WTC11 (cell line): Measurements from ENCODE around the gene ZEB2. TPM values are rescaled to one million over a fixed set of nuclear protein-coding genes. Genes with fewer than 3 reads are reported as not detected.

ENCODE experiments used
- ATAC-seq: fragments of 200-7000 bp; cut with Tn5 transposase; 2 replicates; pipeline ENCODE4 v1.10.0; 2021; ENCODE audit warnings: mild to moderate bottlenecking, moderate library complexity
- CTCF ChIA-PET: fragments of 300-600 bp; sonication (Branson Sonifier 250); formaldehyde crosslinking; loops from one replicate; lab custom pipeline; 2021; ENCODE audit warnings: antibody characterized with exemption; lab: Charles Lee
- POLR2A ChIA-PET: fragments of 350-600 bp; sonication (Branson Sonifier 250); formaldehyde crosslinking; loops from one replicate; lab custom pipeline; 2021; ENCODE audit warnings: antibody characterized with exemption; lab: Charles Lee
- DNase-seq: peaks from one replicate; pipeline ENCODE4 v3.0.0; 2021; ENCODE audit warnings: low spot score
- H3K27ac Mint-ChIP-seq: 2 replicates; pipeline ENCODE4 v1.8.0; 2021; ENCODE audit warnings: mixed read lengths
- H3K27me3 Mint-ChIP-seq: 2 replicates; pipeline ENCODE4 v1.8.0; 2021; ENCODE audit warnings: low read depth, mild to moderate bottlenecking, moderate library complexity, mixed read lengths
- H3K36me3 Mint-ChIP-seq: 2 replicates; pipeline ENCODE4 v1.8.0; 2021; ENCODE audit warnings: mixed read lengths
- H3K4me1 Mint-ChIP-seq: 2 replicates; pipeline ENCODE4 v1.8.0; 2022; ENCODE audit warnings: mixed read lengths
- H3K4me3 Mint-ChIP-seq: 2 replicates; pipeline ENCODE4 v1.8.0; 2021; ENCODE audit warnings: mild to moderate bottlenecking, moderate library complexity, mixed read lengths
- H3K9me3 Mint-ChIP-seq: 2 replicates; pipeline ENCODE4 v1.8.0; 2021; ENCODE audit warnings: mixed read lengths
- ATF1 ChIP-seq: sonication (generic); formaldehyde crosslinking; IDR thresholded peaks from 2 replicates; pipeline ENCODE4 v1.8.1; 2023; ENCODE audit warnings: mild to moderate bottlenecking, moderate library complexity, missing genetic modification reagents
- CBFB ChIP-seq: sonication (generic); formaldehyde crosslinking; IDR thresholded peaks from 2 replicates; pipeline ENCODE4 v1.8.1; 2022; ENCODE audit warnings: mild to moderate bottlenecking, low read depth, missing genetic modification reagents
- CREM ChIP-seq: sonication (generic); formaldehyde crosslinking; IDR thresholded peaks from 2 replicates; pipeline ENCODE4 v1.8.1; 2022; ENCODE audit warnings: mild to moderate bottlenecking, missing genetic modification reagents, moderate library complexity
- E2F4 ChIP-seq: sonication (generic); formaldehyde crosslinking; IDR thresholded peaks from 2 replicates; pipeline ENCODE4 v1.8.1; 2022; ENCODE audit warnings: low read depth, mild to moderate bottlenecking, moderate library complexity, missing genetic modification reagents, borderline replicate concordance
- ETV6 ChIP-seq: sonication (generic); formaldehyde crosslinking; IDR thresholded peaks from 2 replicates; pipeline ENCODE4 v1.8.1; 2022; ENCODE audit warnings: mild to moderate bottlenecking, missing genetic modification reagents
- NFATC4 ChIP-seq: fragments of 250-450 bp; sonication (Bioruptor Pico); IDR thresholded peaks from 2 replicates; pipeline ENCODE4 v1.9.0; 2021; ENCODE audit warnings: mild to moderate bottlenecking
- NFE2L1 ChIP-seq: sonication (generic); formaldehyde crosslinking; IDR thresholded peaks from 2 replicates; pipeline ENCODE4 v1.8.1; 2023; ENCODE audit warnings: missing genetic modification reagents
- NFYB ChIP-seq: sonication (generic); formaldehyde crosslinking; conservative IDR thresholded peaks from 2 replicates; pipeline ENCODE4 v1.8.0; 2022; ENCODE audit warnings: low read depth, missing genetic modification reagents
- PRDM15 ChIP-seq: sonication (generic); formaldehyde crosslinking; IDR thresholded peaks from 2 replicates; pipeline ENCODE4 v1.8.0; 2022; ENCODE audit warnings: missing genetic modification reagents
- SMAD3 ChIP-seq: sonication (generic); formaldehyde crosslinking; IDR thresholded peaks from 2 replicates; pipeline ENCODE4 v1.8.0; 2022; ENCODE audit warnings: missing genetic modification reagents, mild to moderate bottlenecking, borderline replicate concordance
- SMAD4 ChIP-seq: sonication (generic); formaldehyde crosslinking; IDR thresholded peaks from 2 replicates; pipeline ENCODE4 v1.8.0; 2022; ENCODE audit warnings: mild to moderate bottlenecking, missing genetic modification reagents
- TCF7 ChIP-seq: sonication (generic); formaldehyde crosslinking; IDR thresholded peaks from 2 replicates; pipeline ENCODE4 v1.8.0; 2022; ENCODE audit warnings: mild to moderate bottlenecking, low read depth, missing genetic modification reagents, moderate library complexity
- USF1 ChIP-seq: sonication (generic); formaldehyde crosslinking; IDR thresholded peaks from 2 replicates; pipeline ENCODE4 v1.8.0; 2022; ENCODE audit warnings: mild to moderate bottlenecking, missing genetic modification reagents
- ZNF263 ChIP-seq: sonication (generic); formaldehyde crosslinking; IDR thresholded peaks from 2 replicates; pipeline ENCODE4 v1.8.1; 2022; ENCODE audit warnings: low read depth, mild to moderate bottlenecking, moderate library complexity, missing genetic modification reagents
- ZNF425 ChIP-seq: fragments of 250-450 bp; sonication (Bioruptor Pico); conservative IDR thresholded peaks from 2 replicates; pipeline ENCODE4 v1.9.0; 2021; ENCODE audit warnings: mild to moderate bottlenecking
- ZNF512 ChIP-seq: sonication (generic); formaldehyde crosslinking; IDR thresholded peaks from 2 replicates; pipeline ENCODE4 v1.8.1; 2022; ENCODE audit warnings: missing genetic modification reagents, borderline replicate concordance
- total RNA-seq: library from RNA; stranded (reverse); gene quantifications from 3 replicates; pipeline ENCODE4 v1.2.3, GENCODE V29; 2021
- TF ChIP-seq, protein P1 (sequence below): sonication (generic); formaldehyde crosslinking; IDR thresholded peaks from 2 replicates; pipeline ENCODE4 v1.8.0; 2022; ENCODE audit warnings: mild to moderate bottlenecking, missing genetic modification reagents
- TF ChIP-seq, protein P2 (sequence below): sonication (generic); formaldehyde crosslinking; IDR thresholded peaks from 2 replicates; pipeline ENCODE4 v1.8.1; 2023; ENCODE audit warnings: mild to moderate bottlenecking, moderate library complexity, missing genetic modification reagents
- TF ChIP-seq, protein P3 (sequence below): sonication (generic); formaldehyde crosslinking; IDR thresholded peaks from 2 replicates; pipeline ENCODE4 v1.8.1; 2023; ENCODE audit warnings: mild to moderate bottlenecking, missing genetic modification reagents

The ZEB2 gene
- total RNA-seq, 1 experiment from 2014 or later, result 0.42 TPM

GRCh38 chr2:144474017-144474416 lies 45.9 kb downstream of the ZEB2 start:
- Mint-ChIP-seq H3K9me3 (no peaks in the 10 kb centered on the region), H3K36me3 (no peaks in the 10 kb centered on the region), H3K4me3 (no peak overlapping the region), H3K27me3 (no peaks in the 10 kb centered on the region), H3K27ac (no peak overlapping the region), H3K4me1 (peaks cover 29% of the 10 kb centered on the region)
- TF ChIP-seq ZNF263 (CRISPR knock-in tag) (no peak), E2F4 (CRISPR knock-in tag) (no peak), NFE2L1 (no peak), CREM (no peak), CBFB (CRISPR knock-in tag) (no peak), TCF7 (CRISPR knock-in tag) (no peak), ZNF425 (CRISPR knock-in tag) (no peak), SMAD4 (CRISPR knock-in tag) (no peak), NFATC4 (CRISPR knock-in tag) (no peak), USF1 (no peak), NFYB (CRISPR knock-in tag) (no peak)
- DNase-seq (no peak), ATAC-seq (peak; percentile 29)
- CTCF ChIA-PET, result no interaction called here
- POLR2A ChIA-PET, result no interaction called here

- peaks cover 24% of the 10 kb centered on the region for H3K4me1 Mint-ChIP-seq
- no peak for ATAC-seq
- ChIA-PET CTCF (no interaction called here), POLR2A (interaction anchor here (0.6 kb wide), 1 partner anchor 76 kb away, joined by 3 read pairs; no protein-coding TSS in a partner anchor)
- H3K27me3 Mint-ChIP-seq, result no peaks in the 10 kb centered on the region
- H3K9me3 Mint-ChIP-seq, result no peaks in the 10 kb centered on the region
- DNase-seq, result no peak
- H3K36me3 Mint-ChIP-seq, result no peaks in the 10 kb centered on the region
- H3K27ac Mint-ChIP-seq, result no peak overlapping the region
- H3K4me3 Mint-ChIP-seq, result no peak overlapping the region
- TF ChIP-seq, protein P1, sequence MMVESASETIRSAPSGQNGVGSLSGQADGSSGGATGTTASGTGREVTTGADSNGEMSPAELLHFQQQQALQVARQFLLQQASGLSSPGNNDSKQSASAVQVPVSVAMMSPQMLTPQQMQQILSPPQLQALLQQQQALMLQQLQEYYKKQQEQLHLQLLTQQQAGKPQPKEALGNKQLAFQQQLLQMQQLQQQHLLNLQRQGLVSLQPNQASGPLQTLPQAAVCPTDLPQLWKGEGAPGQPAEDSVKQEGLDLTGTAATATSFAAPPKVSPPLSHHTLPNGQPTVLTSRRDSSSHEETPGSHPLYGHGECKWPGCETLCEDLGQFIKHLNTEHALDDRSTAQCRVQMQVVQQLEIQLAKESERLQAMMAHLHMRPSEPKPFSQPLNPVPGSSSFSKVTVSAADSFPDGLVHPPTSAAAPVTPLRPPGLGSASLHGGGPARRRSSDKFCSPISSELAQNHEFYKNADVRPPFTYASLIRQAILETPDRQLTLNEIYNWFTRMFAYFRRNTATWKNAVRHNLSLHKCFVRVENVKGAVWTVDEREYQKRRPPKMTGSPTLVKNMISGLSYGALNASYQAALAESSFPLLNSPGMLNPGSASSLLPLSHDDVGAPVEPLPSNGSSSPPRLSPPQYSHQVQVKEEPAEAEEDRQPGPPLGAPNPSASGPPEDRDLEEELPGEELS, result no peak
- TF ChIP-seq ATF1 (CRISPR knock-in tag) (no peak), PRDM15 (CRISPR knock-in tag) (no peak), ETV6 (CRISPR knock-in tag) (no peak), ZNF512 (CRISPR knock-in tag) (no peak), SMAD3 (no peak)
- TF ChIP-seq, protein P2, sequence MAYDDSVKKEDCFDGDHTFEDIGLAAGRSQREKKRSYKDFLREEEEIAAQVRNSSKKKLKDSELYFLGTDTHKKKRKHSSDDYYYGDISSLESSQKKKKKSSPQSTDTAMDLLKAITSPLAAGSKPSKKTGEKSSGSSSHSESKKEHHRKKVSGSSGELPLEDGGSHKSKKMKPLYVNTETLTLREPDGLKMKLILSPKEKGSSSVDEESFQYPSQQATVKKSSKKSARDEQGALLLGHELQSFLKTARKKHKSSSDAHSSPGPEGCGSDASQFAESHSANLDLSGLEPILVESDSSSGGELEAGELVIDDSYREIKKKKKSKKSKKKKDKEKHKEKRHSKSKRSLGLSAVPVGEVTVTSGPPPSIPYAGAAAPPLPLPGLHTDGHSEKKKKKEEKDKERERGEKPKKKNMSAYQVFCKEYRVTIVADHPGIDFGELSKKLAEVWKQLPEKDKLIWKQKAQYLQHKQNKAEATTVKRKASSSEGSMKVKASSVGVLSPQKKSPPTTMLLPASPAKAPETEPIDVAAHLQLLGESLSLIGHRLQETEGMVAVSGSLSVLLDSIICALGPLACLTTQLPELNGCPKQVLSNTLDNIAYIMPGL (CRISPR knock-in tag), result no peak
- TF ChIP-seq, protein P3, sequence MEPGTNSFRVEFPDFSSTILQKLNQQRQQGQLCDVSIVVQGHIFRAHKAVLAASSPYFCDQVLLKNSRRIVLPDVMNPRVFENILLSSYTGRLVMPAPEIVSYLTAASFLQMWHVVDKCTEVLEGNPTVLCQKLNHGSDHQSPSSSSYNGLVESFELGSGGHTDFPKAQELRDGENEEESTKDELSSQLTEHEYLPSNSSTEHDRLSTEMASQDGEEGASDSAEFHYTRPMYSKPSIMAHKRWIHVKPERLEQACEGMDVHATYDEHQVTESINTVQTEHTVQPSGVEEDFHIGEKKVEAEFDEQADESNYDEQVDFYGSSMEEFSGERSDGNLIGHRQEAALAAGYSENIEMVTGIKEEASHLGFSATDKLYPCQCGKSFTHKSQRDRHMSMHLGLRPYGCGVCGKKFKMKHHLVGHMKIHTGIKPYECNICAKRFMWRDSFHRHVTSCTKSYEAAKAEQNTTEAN (CRISPR knock-in tag), result no peak
Measured at GRCh38 chr2:144472911-144473310, 47.0 kb downstream of the ZEB2 start.
